H1 (cell line): Measurements from ENCODE around the gene LYRM4. TPM values are rescaled to one million over a fixed set of nuclear protein-coding genes. Genes with fewer than 3 reads are reported as not detected.

Source experiments
- CBX8 ChIP-seq: fragments of 300-800, 300-1000 bp; sonication (generic); IDR thresholded peaks from 2 replicates; pipeline ENCODE4 v1.7.1; 2016; ENCODE audit warnings: low read depth, low read length, borderline replicate concordance
- FOSL1 ChIP-seq: IDR thresholded peaks from 2 replicates; pipeline ENCODE4 v1.6.1; 2011; ENCODE audit warnings: mild to moderate bottlenecking, low read depth, low read length, moderate library complexity; ENCODE audit not compliant: insufficient read depth
- GTF2F1 ChIP-seq: IDR thresholded peaks from 2 replicates; pipeline ENCODE4 v1.6.1; 2012; ENCODE audit warnings: low read depth, low read length, improper control_type of control experiment, borderline replicate concordance
- KDM1A ChIP-seq: fragments of 200-600, 300-600 bp; sonication (generic); IDR thresholded peaks from 2 replicates; pipeline ENCODE4 v1.7.1; 2016; ENCODE audit warnings: mild to moderate bottlenecking, low read length, borderline replicate concordance
- MAX ChIP-seq: IDR thresholded peaks from 2 replicates; pipeline ENCODE4 v1.6.1; 2012; ENCODE audit warnings: inconsistent platforms
- POLR2AphosphoS5 ChIP-seq: IDR thresholded peaks from 2 replicates; pipeline ENCODE4 v1.6.1; 2011; ENCODE audit warnings: low read depth, low read length
- RBBP5 ChIP-seq: IDR thresholded peaks from 2 replicates; pipeline ENCODE4 v1.7.1; 2012; ENCODE audit warnings: low read depth, mild to moderate bottlenecking, inconsistent platforms, low read length, moderate library complexity, borderline replicate concordance
- SP2 ChIP-seq: IDR thresholded peaks from 2 replicates; pipeline ENCODE4 v1.6.1; 2012; ENCODE audit warnings: mild to moderate bottlenecking, low read length, inconsistent platforms
- TEAD4 ChIP-seq: IDR thresholded peaks from 2 replicates; pipeline ENCODE4 v1.6.1; 2012; ENCODE audit warnings: low read depth, low read length, inconsistent platforms, mixed read lengths
- polyA plus RNA-seq, 7 experiments: library from polyadenylated mRNA; depleted of rRNA in 3 of 7; stranded (reverse) in 5 of 7; unstranded in 2 of 7; fragments of >200 nt in 5 of 7; fragments of 200-250 nt in 2 of 7; gene quantifications; 1 replicate in 5 of 7; 2 replicates in 1 of 7; 4 replicates in 1 of 7; pipeline versions ENCODE4 v1.2.1 to v1.2.3, GENCODE V29; 2011 to 2013; ENCODE audit warnings: missing spikeins in 2 of 7, mixed read lengths in 2 of 7
- total RNA-seq: library from RNA; stranded (reverse); fragmentation: NEBNext Ultra II Directional; extraction: Animal tissue kit (Norgen Biotek cat#: 25700); gene quantifications from 2 replicates; pipeline ENCODE4 v1.2.1, GENCODE V29; 2021
- TF ChIP-seq, protein P1 (sequence below): fragments of 300-600 bp; sonication (generic); IDR thresholded peaks from 2 replicates; pipeline ENCODE4 v1.7.1; 2012; ENCODE audit warnings: low read length, moderate library complexity, mild to moderate bottlenecking, inconsistent platforms; ENCODE audit not compliant: insufficient replicate concordance

Gene LYRM4
- total and polyA plus RNA-seq, 2 of the 8 experiments (the other 6 are each of a cell fraction or from before 2014, with no cell fraction given) = 56.6 to 62.8 TPM

- TF ChIP-seq, protein P1, sequence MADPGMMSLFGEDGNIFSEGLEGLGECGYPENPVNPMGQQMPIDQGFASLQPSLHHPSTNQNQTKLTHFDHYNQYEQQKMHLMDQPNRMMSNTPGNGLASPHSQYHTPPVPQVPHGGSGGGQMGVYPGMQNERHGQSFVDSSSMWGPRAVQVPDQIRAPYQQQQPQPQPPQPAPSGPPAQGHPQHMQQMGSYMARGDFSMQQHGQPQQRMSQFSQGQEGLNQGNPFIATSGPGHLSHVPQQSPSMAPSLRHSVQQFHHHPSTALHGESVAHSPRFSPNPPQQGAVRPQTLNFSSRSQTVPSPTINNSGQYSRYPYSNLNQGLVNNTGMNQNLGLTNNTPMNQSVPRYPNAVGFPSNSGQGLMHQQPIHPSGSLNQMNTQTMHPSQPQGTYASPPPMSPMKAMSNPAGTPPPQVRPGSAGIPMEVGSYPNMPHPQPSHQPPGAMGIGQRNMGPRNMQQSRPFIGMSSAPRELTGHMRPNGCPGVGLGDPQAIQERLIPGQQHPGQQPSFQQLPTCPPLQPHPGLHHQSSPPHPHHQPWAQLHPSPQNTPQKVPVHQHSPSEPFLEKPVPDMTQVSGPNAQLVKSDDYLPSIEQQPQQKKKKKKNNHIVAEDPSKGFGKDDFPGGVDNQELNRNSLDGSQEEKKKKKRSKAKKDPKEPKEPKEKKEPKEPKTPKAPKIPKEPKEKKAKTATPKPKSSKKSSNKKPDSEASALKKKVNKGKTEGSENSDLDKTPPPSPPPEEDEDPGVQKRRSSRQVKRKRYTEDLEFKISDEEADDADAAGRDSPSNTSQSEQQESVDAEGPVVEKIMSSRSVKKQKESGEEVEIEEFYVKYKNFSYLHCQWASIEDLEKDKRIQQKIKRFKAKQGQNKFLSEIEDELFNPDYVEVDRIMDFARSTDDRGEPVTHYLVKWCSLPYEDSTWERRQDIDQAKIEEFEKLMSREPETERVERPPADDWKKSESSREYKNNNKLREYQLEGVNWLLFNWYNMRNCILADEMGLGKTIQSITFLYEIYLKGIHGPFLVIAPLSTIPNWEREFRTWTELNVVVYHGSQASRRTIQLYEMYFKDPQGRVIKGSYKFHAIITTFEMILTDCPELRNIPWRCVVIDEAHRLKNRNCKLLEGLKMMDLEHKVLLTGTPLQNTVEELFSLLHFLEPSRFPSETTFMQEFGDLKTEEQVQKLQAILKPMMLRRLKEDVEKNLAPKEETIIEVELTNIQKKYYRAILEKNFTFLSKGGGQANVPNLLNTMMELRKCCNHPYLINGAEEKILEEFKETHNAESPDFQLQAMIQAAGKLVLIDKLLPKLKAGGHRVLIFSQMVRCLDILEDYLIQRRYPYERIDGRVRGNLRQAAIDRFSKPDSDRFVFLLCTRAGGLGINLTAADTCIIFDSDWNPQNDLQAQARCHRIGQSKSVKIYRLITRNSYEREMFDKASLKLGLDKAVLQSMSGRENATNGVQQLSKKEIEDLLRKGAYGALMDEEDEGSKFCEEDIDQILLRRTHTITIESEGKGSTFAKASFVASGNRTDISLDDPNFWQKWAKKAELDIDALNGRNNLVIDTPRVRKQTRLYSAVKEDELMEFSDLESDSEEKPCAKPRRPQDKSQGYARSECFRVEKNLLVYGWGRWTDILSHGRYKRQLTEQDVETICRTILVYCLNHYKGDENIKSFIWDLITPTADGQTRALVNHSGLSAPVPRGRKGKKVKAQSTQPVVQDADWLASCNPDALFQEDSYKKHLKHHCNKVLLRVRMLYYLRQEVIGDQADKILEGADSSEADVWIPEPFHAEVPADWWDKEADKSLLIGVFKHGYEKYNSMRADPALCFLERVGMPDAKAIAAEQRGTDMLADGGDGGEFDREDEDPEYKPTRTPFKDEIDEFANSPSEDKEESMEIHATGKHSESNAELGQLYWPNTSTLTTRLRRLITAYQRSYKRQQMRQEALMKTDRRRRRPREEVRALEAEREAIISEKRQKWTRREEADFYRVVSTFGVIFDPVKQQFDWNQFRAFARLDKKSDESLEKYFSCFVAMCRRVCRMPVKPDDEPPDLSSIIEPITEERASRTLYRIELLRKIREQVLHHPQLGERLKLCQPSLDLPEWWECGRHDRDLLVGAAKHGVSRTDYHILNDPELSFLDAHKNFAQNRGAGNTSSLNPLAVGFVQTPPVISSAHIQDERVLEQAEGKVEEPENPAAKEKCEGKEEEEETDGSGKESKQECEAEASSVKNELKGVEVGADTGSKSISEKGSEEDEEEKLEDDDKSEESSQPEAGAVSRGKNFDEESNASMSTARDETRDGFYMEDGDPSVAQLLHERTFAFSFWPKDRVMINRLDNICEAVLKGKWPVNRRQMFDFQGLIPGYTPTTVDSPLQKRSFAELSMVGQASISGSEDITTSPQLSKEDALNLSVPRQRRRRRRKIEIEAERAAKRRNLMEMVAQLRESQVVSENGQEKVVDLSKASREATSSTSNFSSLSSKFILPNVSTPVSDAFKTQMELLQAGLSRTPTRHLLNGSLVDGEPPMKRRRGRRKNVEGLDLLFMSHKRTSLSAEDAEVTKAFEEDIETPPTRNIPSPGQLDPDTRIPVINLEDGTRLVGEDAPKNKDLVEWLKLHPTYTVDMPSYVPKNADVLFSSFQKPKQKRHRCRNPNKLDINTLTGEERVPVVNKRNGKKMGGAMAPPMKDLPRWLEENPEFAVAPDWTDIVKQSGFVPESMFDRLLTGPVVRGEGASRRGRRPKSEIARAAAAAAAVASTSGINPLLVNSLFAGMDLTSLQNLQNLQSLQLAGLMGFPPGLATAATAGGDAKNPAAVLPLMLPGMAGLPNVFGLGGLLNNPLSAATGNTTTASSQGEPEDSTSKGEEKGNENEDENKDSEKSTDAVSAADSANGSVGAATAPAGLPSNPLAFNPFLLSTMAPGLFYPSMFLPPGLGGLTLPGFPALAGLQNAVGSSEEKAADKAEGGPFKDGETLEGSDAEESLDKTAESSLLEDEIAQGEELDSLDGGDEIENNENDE = no peak
- TF ChIP-seq KDM1A (no peak), RBBP5 (no peak), TEAD4 (no peak), FOSL1 (no peak), SP2 (no peak), MAX (no peak), POLR2AphosphoS5 (no peak), GTF2F1 (no peak), CBX8 (no peak)
Measured at GRCh38 chr6:5125152-5126006, 135.4 kb downstream of the LYRM4 start (continued).
